Neural progenitor cell (in vitro differentiated cells): ENCODE measurements around the gene RAPGEF6. TPM values are rescaled to one million over a fixed set of nuclear protein-coding genes. Genes with fewer than 3 reads are reported as not detected.

ENCODE experiments used
- DNase-seq: peaks from one replicate; pipeline ENCODE4 v3.0.0-alpha.2; 2016; ENCODE audit warnings: low spot score
- H2AFZ ChIP-seq: fragments of 200-600 bp; sonication (generic); replicated peaks from 2 replicates; pipeline ENCODE4 v1.6.1; 2016; ENCODE audit warnings: antibody characterized with exemption
- H3F3A ChIP-seq: fragments of 200-600 bp; sonication (generic); 2 replicates; pipeline ENCODE4 v1.6.1; 2016; ENCODE audit warnings: antibody characterized with exemption, low read depth
- H3K27ac ChIP-seq: fragments of 200-600 bp; sonication (generic); 2 replicates; pipeline ENCODE4 v1.5.1; 2016; ENCODE audit warnings: mild to moderate bottlenecking
- H3K27me3 ChIP-seq: fragments of 200-600 bp; sonication (generic); 2 replicates; pipeline ENCODE4 v1.6.1; 2016; ENCODE audit warnings: mild to moderate bottlenecking, moderate library complexity
- H3K36me3 ChIP-seq: fragments of 200-600 bp; sonication (generic); 2 replicates; pipeline ENCODE4 v1.5.1; 2016
- H3K4me1 ChIP-seq: fragments of 200-600 bp; sonication (generic); 2 replicates; pipeline ENCODE4 v1.6.1; 2016; ENCODE audit warnings: mixed run types
- H3K4me2 ChIP-seq: fragments of 200-600 bp; sonication (generic); 2 replicates; pipeline ENCODE4 v1.6.1; 2016
- H3K4me3 ChIP-seq: fragments of 200-600 bp; sonication (generic); 2 replicates; pipeline ENCODE4 v1.5.1; 2016
- H3K79me2 ChIP-seq: fragments of 200-600 bp; sonication (generic); 2 replicates; pipeline ENCODE4 v1.6.1; 2016; ENCODE audit warnings: low read depth
- H3K9ac ChIP-seq: fragments of 200-600 bp; sonication (generic); 2 replicates; pipeline ENCODE4 v1.6.1; 2016
- H3K9me3 ChIP-seq: fragments of 200-600 bp; sonication (generic); 2 replicates; pipeline ENCODE4 v1.5.1; 2016; ENCODE audit warnings: low read depth
- H4K20me1 ChIP-seq: fragments of 200-600 bp; sonication (generic); 2 replicates; pipeline ENCODE4 v1.6.1; 2016; ENCODE audit warnings: low read depth
- H3K27ac Mint-ChIP-seq: 3 replicates; pipeline ENCODE4 v1.8.0; 2021; ENCODE audit warnings: mixed read lengths
- H3K27me3 Mint-ChIP-seq: 2 replicates; pipeline ENCODE4 v1.8.0; 2022; ENCODE audit warnings: low read depth, mild to moderate bottlenecking, inconsistent platforms, moderate library complexity, mixed read lengths; ENCODE audit not compliant: insufficient read depth
- H3K36me3 Mint-ChIP-seq: 3 replicates; pipeline ENCODE4 v1.8.0; 2021; ENCODE audit warnings: mixed read lengths
- H3K4me1 Mint-ChIP-seq: 3 replicates; pipeline ENCODE4 v1.8.0; 2021; ENCODE audit warnings: mixed read lengths
- H3K4me3 Mint-ChIP-seq: 3 replicates; pipeline ENCODE4 v1.8.0; 2021; ENCODE audit warnings: mild to moderate bottlenecking, moderate library complexity, mixed read lengths
- H3K9me3 Mint-ChIP-seq: 3 replicates; pipeline ENCODE4 v1.8.0; 2020; ENCODE audit warnings: mixed read lengths
- EZH2 ChIP-seq: fragments of 200-600 bp; sonication (generic); IDR thresholded peaks from 2 replicates; pipeline ENCODE4 v1.6.1; 2017; ENCODE audit warnings: antibody characterized with exemption, mild to moderate bottlenecking, moderate library complexity
- EZH2phosphoT487 ChIP-seq: fragments of 200-600 bp; sonication (generic); IDR thresholded peaks from 2 replicates; pipeline ENCODE4 v1.6.1; 2017; ENCODE audit warnings: antibody characterized with exemption
- total RNA-seq: library from RNA; depleted of rRNA; stranded (reverse); fragments of >200 nt; gene quantifications from 2 replicates; pipeline ENCODE4 v1.2.3, GENCODE V29; 2015; ENCODE audit warnings: low replicate concordance
- TF ChIP-seq, protein P1 (sequence below): fragments of 200-600 bp; sonication (generic); IDR thresholded peaks from 2 replicates; pipeline ENCODE4 v1.5.1; 2017; ENCODE audit warnings: antibody characterized with exemption, mild to moderate bottlenecking

The RAPGEF6 gene
- total RNA-seq, 1 donor from 2014 or later = 18.1 TPM

- Histone ChIP-seq H3K36me3 (no peaks in the 10 kb centered on the region), H3K4me3 (no peak overlapping the region), H3K27ac (no peak overlapping the region), H3K27me3 (no peaks in the 10 kb centered on the region), H3K9ac (no peak overlapping the region), H3K79me2 (peaks cover 61% of the 10 kb centered on the region), H3F3A (no peaks in the 10 kb centered on the region), H3K4me1 (peaks cover 4% of the 10 kb centered on the region), H3K4me2 (no peak overlapping the region), H3K9me3 (no peaks in the 10 kb centered on the region), H4K20me1 (peaks cover 3% of the 10 kb centered on the region), H2AFZ (no peak overlapping the region)
- Mint-ChIP-seq H3K27me3 (peaks cover 2% of the 10 kb centered on the region), H3K4me3 (no peak overlapping the region), H3K4me1 (no peaks in the 10 kb centered on the region), H3K36me3 (peaks cover 7% of the 10 kb centered on the region), H3K9me3 (no peaks in the 10 kb centered on the region), H3K27ac (no peak overlapping the region)
- TF ChIP-seq, protein P1, sequence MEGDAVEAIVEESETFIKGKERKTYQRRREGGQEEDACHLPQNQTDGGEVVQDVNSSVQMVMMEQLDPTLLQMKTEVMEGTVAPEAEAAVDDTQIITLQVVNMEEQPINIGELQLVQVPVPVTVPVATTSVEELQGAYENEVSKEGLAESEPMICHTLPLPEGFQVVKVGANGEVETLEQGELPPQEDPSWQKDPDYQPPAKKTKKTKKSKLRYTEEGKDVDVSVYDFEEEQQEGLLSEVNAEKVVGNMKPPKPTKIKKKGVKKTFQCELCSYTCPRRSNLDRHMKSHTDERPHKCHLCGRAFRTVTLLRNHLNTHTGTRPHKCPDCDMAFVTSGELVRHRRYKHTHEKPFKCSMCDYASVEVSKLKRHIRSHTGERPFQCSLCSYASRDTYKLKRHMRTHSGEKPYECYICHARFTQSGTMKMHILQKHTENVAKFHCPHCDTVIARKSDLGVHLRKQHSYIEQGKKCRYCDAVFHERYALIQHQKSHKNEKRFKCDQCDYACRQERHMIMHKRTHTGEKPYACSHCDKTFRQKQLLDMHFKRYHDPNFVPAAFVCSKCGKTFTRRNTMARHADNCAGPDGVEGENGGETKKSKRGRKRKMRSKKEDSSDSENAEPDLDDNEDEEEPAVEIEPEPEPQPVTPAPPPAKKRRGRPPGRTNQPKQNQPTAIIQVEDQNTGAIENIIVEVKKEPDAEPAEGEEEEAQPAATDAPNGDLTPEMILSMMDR = no peak
- TF ChIP-seq EZH2 = no peak
- TF ChIP-seq EZH2phosphoT487 = no peak
- no peak for DNase-seq
These were observed 27.6 kb downstream of the RAPGEF6 start for GRCh38 chr5:131607418-131607817.

DNA sequence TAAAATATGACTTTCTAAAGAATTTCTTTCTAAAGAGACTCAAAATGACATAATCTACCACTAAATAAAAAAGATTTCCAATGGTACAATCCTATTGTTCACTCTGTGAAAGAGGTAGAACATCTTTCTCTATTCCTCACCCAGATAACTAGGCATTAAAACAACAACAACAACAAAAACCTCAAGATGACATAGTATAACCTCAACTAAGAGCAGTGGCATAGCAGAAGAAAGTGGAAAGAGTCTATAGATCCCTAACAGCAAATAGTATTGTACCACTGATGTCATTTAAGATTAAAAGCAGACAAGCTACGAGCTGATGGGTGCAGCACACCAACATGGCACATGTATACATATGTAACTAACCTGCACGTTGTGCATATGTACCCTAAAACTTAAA lies 29.9 kb downstream of the RAPGEF6 start:
- peaks cover 44% of the 10 kb centered on the region for H3K79me2 ChIP-seq
- H3K4me1 Mint-ChIP-seq = no peaks in the 10 kb centered on the region
- H4K20me1 ChIP-seq = no peaks in the 10 kb centered on the region
- no peak overlapping the region for H3K4me2 ChIP-seq
- H3K4me1 ChIP-seq = peaks cover 4% of the 10 kb centered on the region
- TF ChIP-seq EZH2phosphoT487 = no peak
- TF ChIP-seq, protein P1 = no peak
- TF ChIP-seq EZH2 = no peak
- no peaks in the 10 kb centered on the region for H3K9me3 Mint-ChIP-seq
- no peaks in the 10 kb centered on the region for H3F3A ChIP-seq
- H3K36me3 Mint-ChIP-seq = peaks cover 16% of the 10 kb centered on the region
- H3K9me3 ChIP-seq = no peaks in the 10 kb centered on the region
- no peak overlapping the region for H3K27ac Mint-ChIP-seq
- H3K9ac ChIP-seq = no peak overlapping the region
- H3K36me3 ChIP-seq = no peaks in the 10 kb centered on the region
- no peak for DNase-seq
- no peak overlapping the region for H3K4me3 Mint-ChIP-seq
- peaks cover 2% of the 10 kb centered on the region for H3K27me3 Mint-ChIP-seq
- no peak overlapping the region for H3K4me3 ChIP-seq
- H3K27me3 ChIP-seq = no peaks in the 10 kb centered on the region
- no peak overlapping the region for H3K27ac ChIP-seq
- H2AFZ ChIP-seq = no peak overlapping the region

GRCh38 chr5:131595088-131596033 lies 39.7 kb downstream of the RAPGEF6 start:
- H3K4me1 ChIP-seq = no peaks in the 10 kb centered on the region
- H3K9me3 ChIP-seq = no peaks in the 10 kb centered on the region
- no peak for DNase-seq
- H3K79me2 ChIP-seq = peaks cover 11% of the 10 kb centered on the region
- Mint-ChIP-seq H3K36me3 (peaks cover 39% of the 10 kb centered on the region), H3K4me1 (no peaks in the 10 kb centered on the region), H3K4me3 (no peak overlapping the region), H3K27me3 (peaks cover 3% of the 10 kb centered on the region), H3K9me3 (peaks cover 25% of the 10 kb centered on the region), H3K27ac (no peak overlapping the region)
- H3K9ac ChIP-seq = no peak overlapping the region
- H3K27me3 ChIP-seq = no peaks in the 10 kb centered on the region
- no peaks in the 10 kb centered on the region for H3F3A ChIP-seq
- TF ChIP-seq EZH2phosphoT487 = no peak
- TF ChIP-seq EZH2 = no peak
- TF ChIP-seq, protein P1 = no peak
- no peaks in the 10 kb centered on the region for H3K36me3 ChIP-seq
- no peak overlapping the region for H3K4me3 ChIP-seq
- no peak overlapping the region for H3K27ac ChIP-seq
- H4K20me1 ChIP-seq = no peaks in the 10 kb centered on the region
- no peak overlapping the region for H3K4me2 ChIP-seq
- no peak overlapping the region for H2AFZ ChIP-seq
